Measurements from ENCODE around the gene DIS3L2.
"Not testable (repeated sequence)": the region's sequence is repeated elsewhere in the genome, so short reads cannot be mapped to it uniquely, and the experiment has no call there.

Gene DIS3L2

DNA sequence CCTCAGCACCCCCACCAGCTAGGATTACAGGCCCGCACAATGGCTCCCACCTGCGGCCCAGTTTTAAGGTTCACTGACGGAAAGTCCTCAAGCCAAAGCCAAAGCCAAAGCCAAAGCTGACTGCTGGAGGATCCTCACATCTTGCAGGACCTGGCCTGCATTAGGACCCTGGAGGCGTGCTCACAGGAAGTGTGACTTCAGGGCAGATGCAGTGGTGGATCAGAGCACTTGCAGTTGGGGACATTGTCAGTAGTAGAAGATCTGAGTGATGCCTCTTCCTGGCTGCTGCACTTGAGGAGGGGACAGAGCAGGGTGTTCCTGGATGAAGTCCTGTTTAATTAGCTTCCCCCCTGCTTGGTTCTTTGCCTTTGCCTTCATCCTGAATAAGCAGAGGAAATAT, 348.1 kb downstream of the DIS3L2 start:
- H3K36me3 ChIP-seq (ENCODE audit: insufficient read depth, low read length), result peaks cover 14% of the 10 kb centered on the region
- H3K27me3 ChIP-seq (ENCODE audit: insufficient read depth, low read length), result no peaks in the 10 kb centered on the region
- H2AFZ ChIP-seq (ENCODE audit: low read length, unreplicated experiment), result no peak overlapping the region
- H3K4me1 ChIP-seq (ENCODE audit: control insufficient read depth, insufficient read depth, low read length, unreplicated experiment), result no peaks in the 10 kb centered on the region
- H3K27ac ChIP-seq (ENCODE audit: low read depth, low read length), result no peak overlapping the region
- H3K79me2 ChIP-seq (ENCODE audit: control insufficient read depth, insufficient read depth, low read length, unreplicated experiment), result no peaks in the 10 kb centered on the region
- H3K4me3 ChIP-seq (ENCODE audit: low read depth, low read length), result no peak overlapping the region

DNA sequence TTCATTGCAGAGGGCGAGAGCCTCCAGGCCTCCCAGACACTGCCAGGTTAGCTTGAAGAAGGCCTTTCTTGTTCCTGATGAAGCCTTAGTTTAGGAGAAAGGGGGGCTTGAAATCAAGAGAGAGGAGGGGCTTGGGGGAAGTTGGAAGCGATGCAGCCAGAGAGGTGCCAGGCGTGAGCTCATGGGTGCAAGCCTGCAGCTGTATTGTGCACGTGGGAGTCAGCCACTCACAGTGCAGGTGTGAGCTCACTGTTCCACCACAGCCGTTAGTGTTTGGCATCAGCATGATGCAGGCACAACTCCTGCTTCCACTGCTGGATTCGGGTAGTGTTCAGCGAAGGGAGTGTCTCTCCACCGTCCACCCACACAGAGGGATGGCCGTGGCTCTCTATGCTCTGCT, 348.6 kb downstream of the DIS3L2 start:
- Histone ChIP-seq H3K36me3 (ENCODE audit: insufficient read depth, low read length) (peaks cover 14% of the 10 kb centered on the region), H3K4me3 (ENCODE audit: low read depth, low read length) (no peak overlapping the region), H3K79me2 (ENCODE audit: control insufficient read depth, insufficient read depth, low read length, unreplicated experiment) (no peaks in the 10 kb centered on the region), H3K27me3 (ENCODE audit: insufficient read depth, low read length) (no peaks in the 10 kb centered on the region), H2AFZ (ENCODE audit: low read length, unreplicated experiment) (no peak overlapping the region), H3K27ac (ENCODE audit: low read depth, low read length) (no peak overlapping the region), H3K4me1 (ENCODE audit: control insufficient read depth, insufficient read depth, low read length, unreplicated experiment) (no peaks in the 10 kb centered on the region)

DNA sequence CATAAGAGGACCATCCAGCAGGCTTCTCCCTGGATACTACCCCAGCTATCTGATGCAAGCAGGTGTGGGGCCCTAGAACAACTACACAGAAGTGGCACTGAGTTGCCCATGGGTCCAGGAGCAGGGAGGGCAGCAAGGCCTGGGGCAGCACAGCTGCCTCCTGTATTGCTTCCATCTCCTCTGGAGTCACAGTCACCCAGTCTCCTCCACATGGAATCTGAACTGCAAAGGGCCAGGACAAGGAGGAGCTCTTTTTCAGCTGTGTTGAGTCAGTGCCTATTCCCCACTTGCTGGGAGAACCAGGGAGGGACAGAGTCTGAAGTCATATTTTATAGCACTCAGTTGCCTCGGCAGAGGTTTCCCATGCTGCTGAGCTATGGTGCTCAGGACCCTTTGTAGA, 349.2 kb downstream of the DIS3L2 start:
- Histone ChIP-seq H3K4me1 (ENCODE audit: control insufficient read depth, insufficient read depth, low read length, unreplicated experiment) (no peaks in the 10 kb centered on the region), H3K4me3 (ENCODE audit: low read depth, low read length) (no peak overlapping the region), H3K79me2 (ENCODE audit: control insufficient read depth, insufficient read depth, low read length, unreplicated experiment) (no peaks in the 10 kb centered on the region), H3K27ac (ENCODE audit: low read depth, low read length) (no peak overlapping the region), H3K36me3 (ENCODE audit: insufficient read depth, low read length) (peaks cover 14% of the 10 kb centered on the region), H2AFZ (ENCODE audit: low read length, unreplicated experiment) (no peak overlapping the region), H3K27me3 (ENCODE audit: insufficient read depth, low read length) (no peaks in the 10 kb centered on the region)

DNA sequence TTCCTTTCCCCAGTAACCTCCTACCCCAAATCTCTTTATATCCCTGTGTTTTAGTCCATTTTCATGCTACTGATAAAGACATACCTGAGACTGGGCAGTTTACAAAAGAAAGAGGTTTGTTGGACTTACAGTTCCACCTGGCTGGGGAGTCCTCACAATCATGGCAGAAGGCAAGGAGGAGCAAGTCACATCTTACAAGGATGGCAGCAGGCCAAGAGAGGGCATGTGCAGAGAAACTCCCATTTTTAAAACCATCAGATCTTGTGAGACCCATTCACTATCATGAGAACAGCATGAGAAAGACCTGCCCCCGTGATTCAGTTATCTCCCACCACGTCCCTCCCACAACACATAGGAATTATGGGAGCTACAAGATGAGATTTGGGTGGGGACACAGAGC, 352.1 kb downstream of the DIS3L2 start:
- H3K79me2 ChIP-seq (ENCODE audit: control insufficient read depth, insufficient read depth, low read length, unreplicated experiment); H3K4me1 ChIP-seq (ENCODE audit: control insufficient read depth, insufficient read depth, low read length, unreplicated experiment); H3K27ac ChIP-seq (ENCODE audit: low read depth, low read length); H3K27me3 ChIP-seq (ENCODE audit: insufficient read depth, low read length); H2AFZ ChIP-seq (ENCODE audit: low read length, unreplicated experiment); H3K4me3 ChIP-seq (ENCODE audit: low read depth, low read length): not testable (repeated sequence)
- H3K36me3 ChIP-seq (ENCODE audit: insufficient read depth, low read length), result peaks cover 14% of the 10 kb centered on the region

DNA sequence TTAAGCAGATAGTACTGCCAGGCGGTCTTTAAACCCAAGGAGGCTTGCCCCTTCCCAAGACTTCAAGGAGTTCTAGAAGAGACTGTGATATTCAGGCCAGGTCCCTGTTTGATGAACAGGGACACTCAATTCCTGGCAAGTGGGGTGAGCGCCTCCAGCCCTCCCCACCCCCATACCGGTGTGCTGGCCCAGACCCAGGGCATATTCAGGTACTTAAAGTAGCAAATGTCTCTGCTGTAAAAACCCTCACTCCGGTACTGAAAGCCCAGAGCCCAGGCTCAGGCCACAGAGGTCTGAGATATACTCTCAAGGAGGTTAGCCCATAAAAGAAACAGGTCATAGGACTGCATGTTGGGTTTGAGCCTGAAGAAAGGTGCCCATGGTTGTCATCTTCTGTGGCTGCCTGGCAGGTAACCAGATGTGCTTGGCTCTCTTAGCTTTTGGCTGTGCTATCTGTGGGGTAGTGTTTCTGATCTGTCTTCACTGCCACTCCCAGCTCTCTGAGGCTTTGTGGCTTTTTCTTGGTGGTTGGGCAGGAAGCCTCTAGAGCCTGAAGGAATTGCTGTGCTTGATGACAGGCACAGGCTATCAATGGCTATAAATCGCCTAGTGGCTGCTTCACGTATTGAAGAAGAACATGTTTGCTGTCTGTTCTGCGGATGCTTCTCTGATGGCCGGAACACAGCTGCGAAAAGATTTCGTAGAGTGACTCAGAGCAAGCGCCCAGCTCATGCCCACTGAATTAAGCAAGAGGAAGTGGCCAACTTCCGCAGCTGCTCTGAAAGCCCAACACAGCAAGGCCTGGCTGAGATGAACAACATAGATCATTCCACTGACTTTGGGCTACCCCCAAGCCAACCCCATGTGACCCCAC, 353.8 kb downstream of the DIS3L2 start:
- Histone ChIP-seq H3K27me3 (ENCODE audit: insufficient read depth, low read length) (no peaks in the 10 kb centered on the region), H3K79me2 (ENCODE audit: control insufficient read depth, insufficient read depth, low read length, unreplicated experiment) (no peaks in the 10 kb centered on the region), H3K4me3 (ENCODE audit: low read depth, low read length) (no peak overlapping the region), H3K36me3 (ENCODE audit: insufficient read depth, low read length) (peaks cover 14% of the 10 kb centered on the region), H3K27ac (ENCODE audit: low read depth, low read length) (no peak overlapping the region), H2AFZ (ENCODE audit: low read length, unreplicated experiment) (no peak overlapping the region), H3K4me1 (ENCODE audit: control insufficient read depth, insufficient read depth, low read length, unreplicated experiment) (no peaks in the 10 kb centered on the region)

DNA sequence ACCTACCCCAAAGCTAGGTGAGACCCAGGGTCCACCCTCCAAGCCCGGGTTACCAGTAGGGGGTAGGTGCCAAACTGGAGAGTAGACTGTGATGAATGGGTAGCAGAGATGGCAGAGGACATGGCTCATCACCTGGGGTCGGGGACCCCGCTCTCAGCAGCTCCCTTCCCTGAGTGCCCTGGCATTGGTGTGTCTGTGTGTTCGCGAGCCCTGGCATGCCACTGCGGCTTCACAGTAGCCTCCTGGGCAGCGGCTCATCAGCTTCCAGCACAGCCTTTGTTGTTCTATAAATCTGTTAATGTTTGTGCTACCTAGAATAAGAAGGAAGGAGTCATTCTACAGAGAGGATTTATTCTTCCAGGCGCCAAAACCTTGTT, 354.4 kb downstream of the DIS3L2 start:
- no peak overlapping the region for H3K27ac ChIP-seq (ENCODE audit: low read depth, low read length)

DNA sequence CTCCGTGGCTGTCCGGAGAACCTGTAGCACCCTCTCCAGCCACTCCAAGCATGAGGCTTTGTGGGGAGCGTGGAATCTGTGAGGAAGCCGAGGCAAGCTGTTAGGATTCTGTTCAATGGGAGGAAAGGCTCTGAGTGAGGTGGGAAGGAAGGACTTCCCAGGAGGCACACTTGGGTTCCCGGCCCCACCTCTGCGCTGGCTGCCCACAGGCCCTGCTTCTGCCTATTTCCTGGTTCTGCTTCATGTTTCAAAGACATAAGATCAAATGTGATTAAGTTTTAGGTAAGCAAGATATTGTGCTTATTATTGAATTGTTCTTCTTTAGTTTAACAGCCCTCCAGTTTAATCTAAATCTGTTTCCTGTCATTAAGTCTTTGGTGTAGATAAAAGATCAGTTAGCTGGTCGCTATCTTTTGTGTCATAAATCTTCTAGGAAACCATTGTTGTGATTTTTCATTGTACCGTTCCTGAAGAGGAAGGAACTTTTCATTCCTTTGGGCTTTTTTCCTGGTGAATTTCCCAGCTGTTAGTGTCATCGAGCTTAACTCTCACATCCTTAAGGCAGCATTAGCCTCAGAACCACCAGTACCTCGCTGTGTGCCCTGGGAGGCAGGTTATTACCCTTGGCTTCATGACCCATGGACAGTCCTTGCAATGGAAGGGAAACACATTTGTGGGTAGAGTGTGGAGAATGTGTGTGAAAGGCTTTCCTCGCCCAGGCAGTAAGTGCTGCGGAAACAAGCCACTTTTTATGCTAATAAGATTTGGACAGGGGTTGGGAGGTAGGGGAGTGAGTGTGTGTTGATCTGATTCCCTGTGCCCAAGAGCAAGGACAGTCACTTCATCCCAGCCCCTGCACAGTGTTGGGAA, 355.2 kb downstream of the DIS3L2 start:
- Histone ChIP-seq H3K27me3 (ENCODE audit: insufficient read depth, low read length) (no peaks in the 10 kb centered on the region), H3K36me3 (ENCODE audit: insufficient read depth, low read length) (peaks cover 13% of the 10 kb centered on the region), H3K4me3 (ENCODE audit: low read depth, low read length) (no peak overlapping the region), H3K79me2 (ENCODE audit: control insufficient read depth, insufficient read depth, low read length, unreplicated experiment) (no peaks in the 10 kb centered on the region), H3K27ac (ENCODE audit: low read depth, low read length) (no peak overlapping the region), H2AFZ (ENCODE audit: low read length, unreplicated experiment) (no peak overlapping the region), H3K4me1 (ENCODE audit: control insufficient read depth, insufficient read depth, low read length, unreplicated experiment) (no peaks in the 10 kb centered on the region)

More for the DNA sequence above, 354.4 kb downstream of the DIS3L2 start:
- Histone ChIP-seq H3K4me1 (ENCODE audit: control insufficient read depth, insufficient read depth, low read length, unreplicated experiment) (no peaks in the 10 kb centered on the region), H3K27me3 (ENCODE audit: insufficient read depth, low read length) (no peaks in the 10 kb centered on the region), H2AFZ (ENCODE audit: low read length, unreplicated experiment) (no peak overlapping the region), H3K4me3 (ENCODE audit: low read depth, low read length) (no peak overlapping the region), H3K79me2 (ENCODE audit: control insufficient read depth, insufficient read depth, low read length, unreplicated experiment) (no peaks in the 10 kb centered on the region), H3K36me3 (ENCODE audit: insufficient read depth, low read length) (peaks cover 14% of the 10 kb centered on the region)

DNA sequence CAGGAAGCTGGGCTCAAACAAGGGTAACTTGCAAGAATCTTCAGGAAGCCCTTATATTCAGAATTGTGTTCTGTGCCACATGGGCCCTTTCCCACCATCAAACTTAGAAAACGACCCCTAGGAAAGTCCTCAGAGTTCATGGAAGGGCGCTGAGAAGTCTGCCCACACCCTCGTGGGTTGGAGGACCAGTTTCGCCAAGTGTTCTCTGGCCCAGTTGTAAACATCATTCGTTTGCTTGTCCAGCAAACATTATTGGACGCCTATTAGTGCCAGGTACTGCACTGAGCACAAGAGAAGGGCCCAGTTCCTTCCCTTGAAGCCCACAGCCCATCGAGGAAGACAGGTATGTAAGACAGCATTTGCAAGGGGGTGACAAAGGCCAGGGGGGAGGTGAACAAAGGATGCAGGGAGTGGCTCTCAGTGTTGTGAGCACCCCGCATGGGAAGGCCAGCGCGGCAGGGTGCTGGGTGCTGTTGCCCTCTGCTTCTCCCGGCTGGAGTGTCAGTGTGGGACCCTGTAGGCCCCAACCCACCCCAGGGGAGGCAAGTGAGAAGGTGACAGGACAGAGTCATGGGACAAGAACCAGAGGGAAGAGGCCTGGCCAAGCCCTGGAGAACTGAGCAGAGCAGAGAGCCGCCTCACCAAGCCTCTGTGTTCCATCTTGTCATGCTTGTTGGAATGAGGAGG, 356.8 kb downstream of the DIS3L2 start:
- Histone ChIP-seq H3K27ac (ENCODE audit: low read depth, low read length) (no peak overlapping the region), H3K4me1 (ENCODE audit: control insufficient read depth, insufficient read depth, low read length, unreplicated experiment) (no peaks in the 10 kb centered on the region), H3K79me2 (ENCODE audit: control insufficient read depth, insufficient read depth, low read length, unreplicated experiment) (no peaks in the 10 kb centered on the region), H3K27me3 (ENCODE audit: insufficient read depth, low read length) (no peaks in the 10 kb centered on the region), H3K36me3 (ENCODE audit: insufficient read depth, low read length) (0 out of 2 replicates have a peak, but pooled peaks cover 3% of the 10 kb centered on the region), H3K4me3 (ENCODE audit: low read depth, low read length) (no peak overlapping the region), H2AFZ (ENCODE audit: low read length, unreplicated experiment) (no peak overlapping the region)

DNA sequence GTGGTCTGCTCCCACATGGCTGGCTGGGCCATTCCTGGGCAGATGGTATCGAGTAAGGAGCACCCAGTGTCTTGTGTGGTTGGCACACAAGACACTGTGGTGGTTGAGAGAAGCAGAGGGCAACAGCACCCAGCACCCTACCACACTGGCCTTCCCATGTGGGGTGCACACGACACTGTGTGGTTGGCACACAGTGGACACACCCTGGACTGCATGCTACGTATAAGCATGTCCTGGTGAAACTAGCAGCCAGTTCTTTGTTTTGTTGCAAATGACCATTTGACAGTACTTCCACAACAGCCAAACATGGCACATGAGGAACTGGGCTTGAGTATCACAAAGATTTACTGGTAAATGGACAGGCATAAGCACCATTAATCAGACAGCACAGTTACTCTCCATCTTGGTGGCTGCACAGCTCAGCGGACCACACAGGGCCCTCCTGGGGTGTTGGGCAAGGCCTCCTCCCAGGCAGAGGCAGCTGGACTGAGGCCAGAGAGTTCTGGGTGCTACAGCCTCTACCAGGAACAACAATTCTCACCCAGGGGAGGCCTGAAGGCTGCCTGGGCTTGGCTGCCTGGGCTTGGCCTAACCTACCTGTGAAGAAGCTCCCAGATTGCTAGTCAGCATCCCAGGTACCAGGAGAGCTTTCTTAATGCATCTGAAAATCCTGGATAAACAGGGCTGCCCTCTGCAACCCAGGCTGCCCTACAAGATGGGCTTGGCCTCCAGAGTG, 357.7 kb downstream of the DIS3L2 start:
- Histone ChIP-seq H3K27me3 (ENCODE audit: insufficient read depth, low read length) (no peaks in the 10 kb centered on the region), H2AFZ (ENCODE audit: low read length, unreplicated experiment) (no peak overlapping the region), H3K4me1 (ENCODE audit: control insufficient read depth, insufficient read depth, low read length, unreplicated experiment) (no peaks in the 10 kb centered on the region), H3K79me2 (ENCODE audit: control insufficient read depth, insufficient read depth, low read length, unreplicated experiment) (no peaks in the 10 kb centered on the region), H3K36me3 (ENCODE audit: insufficient read depth, low read length) (no peaks in the 10 kb centered on the region), H3K27ac (ENCODE audit: low read depth, low read length) (no peak overlapping the region), H3K4me3 (ENCODE audit: low read depth, low read length) (no peak overlapping the region)

DNA sequence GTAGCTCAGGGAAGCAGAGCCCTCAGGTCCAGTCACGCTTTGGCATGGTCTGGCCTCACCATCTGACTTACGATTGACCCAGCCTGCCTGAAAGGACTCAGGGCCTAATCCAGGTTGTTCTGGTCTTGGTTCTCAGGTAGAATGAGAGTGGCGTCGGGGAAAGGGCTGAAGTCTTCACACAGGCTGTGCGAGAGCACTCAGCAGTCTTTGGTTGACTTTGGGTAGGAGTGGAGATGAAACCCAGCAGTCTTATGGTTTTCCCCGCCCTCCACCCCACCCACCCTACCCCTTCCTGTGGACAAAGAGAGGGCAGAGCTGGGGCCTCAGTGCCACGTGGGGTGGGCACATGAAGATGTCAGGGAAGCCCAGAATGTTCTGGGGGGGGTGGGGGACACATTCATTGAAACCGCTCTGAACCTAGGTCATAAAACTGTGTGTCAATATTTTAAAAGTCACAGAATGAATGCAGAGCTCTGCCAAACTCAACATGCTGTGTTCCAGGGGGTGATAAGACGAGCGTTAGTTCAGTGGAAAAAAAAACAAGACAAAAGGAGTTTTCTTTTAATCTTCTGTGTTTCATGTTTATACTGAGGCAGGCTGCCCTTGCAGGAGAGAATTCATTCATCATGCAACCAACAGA, 358.4 kb downstream of the DIS3L2 start:
- Histone ChIP-seq H3K27ac (ENCODE audit: low read depth, low read length) (no peak overlapping the region), H3K27me3 (ENCODE audit: insufficient read depth, low read length) (no peaks in the 10 kb centered on the region), H3K4me1 (ENCODE audit: control insufficient read depth, insufficient read depth, low read length, unreplicated experiment) (no peaks in the 10 kb centered on the region), H3K36me3 (ENCODE audit: insufficient read depth, low read length) (no peaks in the 10 kb centered on the region), H3K4me3 (ENCODE audit: low read depth, low read length) (no peak overlapping the region), H2AFZ (ENCODE audit: low read length, unreplicated experiment) (no peak overlapping the region), H3K79me2 (ENCODE audit: control insufficient read depth, insufficient read depth, low read length, unreplicated experiment) (no peaks in the 10 kb centered on the region)

All from ACC112 (cell line).